LNCaP clone FGC (cell line): ENCODE results near the gene ITPR2.
A peak's percentile ranks its signal among the peaks of the same experiment; 100 is the strongest.

Experiments
- DNase-seq: peaks from one replicate; pipeline ENCODE4 v3.0.0-alpha.2; 2011; ENCODE audit warnings: low read depth
- H3K4me3 ChIP-seq: 2 replicates; pipeline ENCODE4 v1.5.1; 2011; ENCODE audit warnings: mild to moderate bottlenecking, low read depth, low read length, control low read depth
- TF ChIP-seq, protein P1 (sequence below): IDR thresholded peaks from 2 replicates; pipeline ENCODE4 v1.5.1; 2012; ENCODE audit warnings: mild to moderate bottlenecking; ENCODE audit not compliant: control insufficient read depth, insufficient read depth; ENCODE audit errors: extremely low read depth

ITPR2 gene

DNA sequence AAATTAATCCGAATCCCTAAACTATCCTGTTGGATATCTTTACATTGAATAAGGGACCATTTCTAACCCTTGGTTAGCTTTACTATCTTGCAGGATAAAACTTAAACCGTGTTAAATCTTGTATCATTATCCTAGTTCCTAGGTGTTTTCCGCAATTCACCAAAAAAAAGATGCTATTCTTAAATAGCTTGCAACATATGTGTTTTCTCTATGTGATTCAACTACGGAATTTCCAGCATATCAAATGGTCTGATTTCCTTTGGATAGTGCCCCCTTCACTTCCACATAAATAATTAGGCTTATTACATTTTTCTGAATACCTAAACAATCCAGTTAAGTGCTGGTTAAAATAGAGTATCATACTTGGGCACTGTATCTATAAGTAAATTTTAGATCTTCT is 130.3 kb downstream of the ITPR2 start:
- no peak overlapping the region for H3K4me3 ChIP-seq
- TF ChIP-seq, protein P1, sequence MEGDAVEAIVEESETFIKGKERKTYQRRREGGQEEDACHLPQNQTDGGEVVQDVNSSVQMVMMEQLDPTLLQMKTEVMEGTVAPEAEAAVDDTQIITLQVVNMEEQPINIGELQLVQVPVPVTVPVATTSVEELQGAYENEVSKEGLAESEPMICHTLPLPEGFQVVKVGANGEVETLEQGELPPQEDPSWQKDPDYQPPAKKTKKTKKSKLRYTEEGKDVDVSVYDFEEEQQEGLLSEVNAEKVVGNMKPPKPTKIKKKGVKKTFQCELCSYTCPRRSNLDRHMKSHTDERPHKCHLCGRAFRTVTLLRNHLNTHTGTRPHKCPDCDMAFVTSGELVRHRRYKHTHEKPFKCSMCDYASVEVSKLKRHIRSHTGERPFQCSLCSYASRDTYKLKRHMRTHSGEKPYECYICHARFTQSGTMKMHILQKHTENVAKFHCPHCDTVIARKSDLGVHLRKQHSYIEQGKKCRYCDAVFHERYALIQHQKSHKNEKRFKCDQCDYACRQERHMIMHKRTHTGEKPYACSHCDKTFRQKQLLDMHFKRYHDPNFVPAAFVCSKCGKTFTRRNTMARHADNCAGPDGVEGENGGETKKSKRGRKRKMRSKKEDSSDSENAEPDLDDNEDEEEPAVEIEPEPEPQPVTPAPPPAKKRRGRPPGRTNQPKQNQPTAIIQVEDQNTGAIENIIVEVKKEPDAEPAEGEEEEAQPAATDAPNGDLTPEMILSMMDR, result no peak
- DNase-seq, result no peak

DNA sequence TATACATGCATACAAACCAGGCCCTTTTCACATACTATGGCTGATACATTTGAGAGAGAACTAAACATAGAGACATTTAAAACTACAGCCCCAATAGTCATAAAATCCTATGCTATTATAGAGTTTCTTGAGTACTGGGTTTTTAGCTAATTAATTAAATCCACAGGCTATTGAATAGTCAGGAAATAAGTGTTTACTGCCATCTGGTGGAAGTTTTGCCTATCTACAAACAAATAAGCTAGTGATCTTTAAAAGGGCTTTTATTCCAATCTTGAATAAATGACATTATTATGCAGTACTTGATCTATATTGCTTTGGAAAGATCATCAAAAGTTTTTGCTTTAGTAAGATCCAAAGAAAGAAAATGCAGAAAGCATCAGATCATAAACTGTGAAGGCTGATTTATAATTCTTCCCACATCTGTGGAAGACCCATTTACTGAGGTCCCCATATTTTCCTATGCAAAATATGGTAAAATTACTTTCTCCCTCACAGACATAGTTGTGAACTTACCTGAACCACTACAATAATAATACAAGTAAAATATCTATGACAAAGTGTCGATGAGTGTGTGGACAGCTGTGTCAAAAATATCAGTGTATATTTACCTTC is 131.3 kb downstream of the ITPR2 start:
- DNase-seq, result peak; percentile 36
- H3K4me3 ChIP-seq, result no peak overlapping the region
- TF ChIP-seq, protein P1, result peak; percentile 60

DNA sequence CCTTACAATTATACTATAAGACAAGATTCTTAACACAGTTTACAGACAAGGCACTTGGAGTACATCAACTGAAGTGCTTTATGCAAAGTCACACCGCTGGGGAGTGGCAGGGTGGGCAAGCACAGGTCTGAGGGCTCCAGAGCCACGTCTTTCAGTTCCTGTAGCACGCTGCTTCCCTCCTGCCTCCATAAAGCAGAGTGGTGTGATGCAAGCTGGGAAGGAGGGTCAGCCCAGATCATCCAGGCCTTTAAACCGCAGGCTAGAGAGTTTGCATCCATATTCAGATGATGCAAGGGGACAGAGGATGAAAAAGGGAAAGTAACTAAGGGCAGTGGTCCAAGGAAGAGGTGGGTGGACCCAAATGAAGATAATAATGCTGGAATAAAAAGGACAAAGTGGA is 132.6 kb downstream of the ITPR2 start:
- H3K4me3 ChIP-seq, result no peak overlapping the region
- DNase-seq, result no peak
- TF ChIP-seq, protein P1, result no peak

DNA sequence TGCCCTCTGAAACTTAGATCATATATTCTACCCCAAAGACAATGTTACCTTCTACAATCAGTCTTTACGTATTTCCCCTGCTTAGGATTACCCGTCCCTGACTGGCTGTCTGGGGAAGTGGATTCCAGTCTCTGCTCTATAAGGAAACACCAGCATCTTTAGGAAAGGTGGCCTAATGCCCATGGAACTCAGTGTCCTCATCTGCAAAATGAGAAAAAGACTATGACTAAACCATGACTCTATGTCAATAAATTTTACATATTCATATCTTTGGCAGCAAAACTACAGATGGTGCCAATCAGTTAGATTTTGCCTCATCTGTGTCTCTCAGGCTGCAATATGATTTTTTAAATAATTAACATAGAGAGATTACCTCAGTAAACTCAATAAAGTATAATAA is 133.8 kb downstream of the ITPR2 start:
- TF ChIP-seq, protein P1, result no peak
- H3K4me3 ChIP-seq, result no peak overlapping the region
- DNase-seq, result no peak

DNA sequence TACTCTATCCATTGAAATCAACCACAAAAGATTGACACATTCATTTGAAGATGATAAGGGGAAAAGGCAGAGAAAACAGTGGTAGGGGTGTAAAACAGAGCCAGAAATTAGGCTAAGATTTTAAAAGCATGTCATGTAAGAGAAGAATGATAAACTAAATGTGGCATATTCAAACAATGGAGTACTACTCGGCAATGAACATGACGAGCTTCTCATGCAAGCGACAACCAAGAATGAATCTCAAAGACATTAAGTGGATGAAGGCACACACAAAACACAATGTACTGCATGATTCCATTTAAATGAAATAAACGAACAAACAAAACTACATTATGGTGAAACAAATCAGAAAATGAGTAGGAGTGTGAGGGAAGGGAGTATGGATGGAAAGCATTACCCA is 134.8 kb downstream of the ITPR2 start:
- no peak for DNase-seq
- H3K4me3 ChIP-seq, result no peak overlapping the region
- TF ChIP-seq, protein P1, result no peak

DNA sequence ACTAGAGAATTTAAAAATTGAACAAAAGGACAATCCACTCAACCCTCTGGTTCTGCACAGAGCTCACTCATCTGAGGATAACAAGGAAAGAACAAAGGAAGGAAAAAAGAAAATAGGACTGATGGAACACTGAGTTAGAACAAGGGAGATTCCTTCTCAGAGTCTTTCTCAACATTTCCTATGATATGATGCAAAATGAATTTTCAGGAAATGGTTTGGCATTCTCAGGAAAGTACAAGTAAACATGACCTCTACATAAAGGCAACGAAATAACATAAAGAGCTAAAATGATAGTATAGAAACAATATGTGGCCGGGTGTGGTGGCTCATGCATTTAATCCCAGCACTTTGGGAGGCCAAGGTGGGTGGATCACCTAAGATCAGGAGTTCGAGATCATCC is 135.8 kb downstream of the ITPR2 start:
- no peak for DNase-seq
- TF ChIP-seq, protein P1, result no peak
- no peak overlapping the region for H3K4me3 ChIP-seq

DNA sequence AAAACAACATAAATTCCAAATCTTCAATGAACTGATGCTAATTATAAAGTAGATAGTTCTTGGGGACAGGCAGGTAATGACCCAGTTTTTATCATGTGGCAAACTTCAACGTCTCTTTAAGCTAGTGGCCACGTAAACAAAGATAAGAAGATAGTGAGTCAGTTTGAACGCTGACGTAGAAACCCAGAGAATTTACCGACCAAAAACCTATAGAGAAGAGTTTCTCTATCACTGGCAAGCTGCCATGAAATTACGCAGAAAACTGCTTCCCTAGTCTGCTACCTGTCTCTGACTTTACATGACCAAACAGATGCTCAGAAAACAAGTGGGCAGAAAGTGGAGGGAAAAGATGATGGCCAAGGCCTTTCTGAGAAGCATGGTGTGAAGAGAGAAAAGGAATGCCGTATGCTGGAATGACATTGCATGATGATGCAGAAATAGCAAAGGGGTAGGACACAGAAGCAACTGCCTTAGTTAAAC is 136.3 kb downstream of the ITPR2 start:
- no peak for DNase-seq
- no peak overlapping the region for H3K4me3 ChIP-seq
- TF ChIP-seq, protein P1, result no peak
